ENCODE results near the gene KRT17. TPM values are rescaled to one million over a fixed set of nuclear protein-coding genes. Genes with fewer than 3 reads are reported as not detected.
"Not testable (repeated sequence)": the region's sequence is repeated elsewhere in the genome, so short reads cannot be mapped to it uniquely, and the experiment has no call there.

KRT17 gene
- total RNA-seq, 1 donor, result 14.7 TPM

- no peak for DNase-seq (ENCODE audit: low read depth)
- TF ChIP-seq, protein P1, sequence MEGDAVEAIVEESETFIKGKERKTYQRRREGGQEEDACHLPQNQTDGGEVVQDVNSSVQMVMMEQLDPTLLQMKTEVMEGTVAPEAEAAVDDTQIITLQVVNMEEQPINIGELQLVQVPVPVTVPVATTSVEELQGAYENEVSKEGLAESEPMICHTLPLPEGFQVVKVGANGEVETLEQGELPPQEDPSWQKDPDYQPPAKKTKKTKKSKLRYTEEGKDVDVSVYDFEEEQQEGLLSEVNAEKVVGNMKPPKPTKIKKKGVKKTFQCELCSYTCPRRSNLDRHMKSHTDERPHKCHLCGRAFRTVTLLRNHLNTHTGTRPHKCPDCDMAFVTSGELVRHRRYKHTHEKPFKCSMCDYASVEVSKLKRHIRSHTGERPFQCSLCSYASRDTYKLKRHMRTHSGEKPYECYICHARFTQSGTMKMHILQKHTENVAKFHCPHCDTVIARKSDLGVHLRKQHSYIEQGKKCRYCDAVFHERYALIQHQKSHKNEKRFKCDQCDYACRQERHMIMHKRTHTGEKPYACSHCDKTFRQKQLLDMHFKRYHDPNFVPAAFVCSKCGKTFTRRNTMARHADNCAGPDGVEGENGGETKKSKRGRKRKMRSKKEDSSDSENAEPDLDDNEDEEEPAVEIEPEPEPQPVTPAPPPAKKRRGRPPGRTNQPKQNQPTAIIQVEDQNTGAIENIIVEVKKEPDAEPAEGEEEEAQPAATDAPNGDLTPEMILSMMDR (IDR thresholded peaks at IDR 0.05; ENCODE audit: insufficient read depth, low read depth, low read length), result no peak
- H3K4me3 ChIP-seq (ENCODE audit: low read depth, low read length), result no peak overlapping the region
These were observed 36.1 kb downstream of the KRT17 start for GRCh38 chr17:41588126-41588810.

GRCh38 chr17:41586863-41587495 is 37.4 kb downstream of the KRT17 start, which contains the start of gene KRT14:
KRT14 (minus strand) TSS chr17:41586895; CDS start chr17:41586834, 61 bp downstream.
- DNase-seq (ENCODE audit: low read depth), result no peak
- TF ChIP-seq, protein P1 (IDR thresholded peaks at IDR 0.05; ENCODE audit: insufficient read depth, low read depth, low read length), result no peak
- no peak within 1 kb of the TSS for H3K4me3 ChIP-seq (ENCODE audit: low read depth, low read length)

DNA sequence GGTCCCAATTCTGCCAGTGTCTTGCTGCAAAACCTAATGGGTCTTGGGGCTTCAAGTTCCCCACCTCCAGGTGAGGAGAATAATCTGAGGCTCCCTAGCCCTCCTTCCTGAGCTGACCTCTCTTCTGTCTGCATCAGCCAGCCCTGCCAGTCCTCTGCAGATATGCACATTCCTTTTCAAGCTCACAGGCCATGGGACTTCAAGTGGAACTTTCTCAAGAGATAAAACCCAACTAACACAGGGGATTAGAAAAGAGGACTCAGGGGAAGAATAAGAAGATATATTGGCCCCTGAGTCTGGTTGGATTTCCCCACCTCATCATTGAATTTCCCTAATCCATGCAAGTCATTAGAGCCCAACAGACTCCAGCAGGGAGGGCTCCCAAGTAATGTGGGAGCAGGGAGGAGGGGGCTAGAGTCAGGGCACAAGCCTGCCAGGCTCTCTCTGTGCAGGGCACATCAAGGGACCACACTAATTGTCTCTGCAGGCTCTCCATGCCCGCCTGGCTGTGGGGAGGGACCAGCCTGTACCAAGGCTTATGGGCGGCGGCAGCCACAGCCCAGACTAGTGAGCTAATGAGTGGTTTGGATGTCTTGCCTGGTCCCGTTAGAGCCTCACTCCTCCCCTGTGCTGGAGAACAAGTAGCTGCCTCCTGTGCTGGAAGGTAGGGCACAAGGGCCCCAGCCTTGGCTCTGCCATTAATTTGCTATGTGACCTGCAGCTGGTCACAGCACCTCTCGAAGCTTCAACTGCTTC is 38.9 kb downstream of the KRT17 start:
- no peak overlapping the region for H3K4me3 ChIP-seq (ENCODE audit: low read depth, low read length)
- DNase-seq (ENCODE audit: low read depth), result no peak
- TF ChIP-seq, protein P1 (IDR thresholded peaks at IDR 0.05; ENCODE audit: insufficient read depth, low read depth, low read length), result no peak

DNA sequence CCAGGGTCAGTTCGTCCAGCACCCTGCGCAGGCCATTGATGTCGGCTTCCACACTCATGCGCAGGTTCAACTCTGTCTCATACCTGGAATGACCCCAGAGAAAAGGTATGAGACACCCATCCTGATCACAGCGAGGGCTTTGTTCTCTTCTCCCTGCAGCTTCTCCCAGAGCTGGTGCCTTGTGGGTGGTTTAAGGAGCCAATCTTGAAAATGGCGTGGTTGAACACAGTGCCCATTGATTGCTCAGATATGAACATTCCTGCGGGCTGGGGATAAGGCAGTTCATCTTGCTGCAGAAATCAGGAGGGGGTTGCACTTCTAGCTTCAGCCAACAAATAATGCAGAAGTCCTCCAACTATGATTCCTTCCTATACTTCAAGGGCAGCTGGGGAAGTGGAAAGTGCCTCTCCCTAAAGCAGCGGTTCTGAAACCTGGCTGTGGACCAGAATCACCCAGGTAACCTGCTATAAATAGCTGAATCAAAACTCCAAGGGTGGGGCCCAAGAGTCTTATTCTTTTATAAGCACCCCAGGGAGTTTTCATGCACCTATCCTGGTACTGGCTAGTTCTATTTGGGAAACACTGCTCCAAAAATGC is 39.9 kb downstream of the KRT17 start:
- DNase-seq (ENCODE audit: low read depth); H3K4me3 ChIP-seq (ENCODE audit: low read depth, low read length): not testable (repeated sequence)

DNA sequence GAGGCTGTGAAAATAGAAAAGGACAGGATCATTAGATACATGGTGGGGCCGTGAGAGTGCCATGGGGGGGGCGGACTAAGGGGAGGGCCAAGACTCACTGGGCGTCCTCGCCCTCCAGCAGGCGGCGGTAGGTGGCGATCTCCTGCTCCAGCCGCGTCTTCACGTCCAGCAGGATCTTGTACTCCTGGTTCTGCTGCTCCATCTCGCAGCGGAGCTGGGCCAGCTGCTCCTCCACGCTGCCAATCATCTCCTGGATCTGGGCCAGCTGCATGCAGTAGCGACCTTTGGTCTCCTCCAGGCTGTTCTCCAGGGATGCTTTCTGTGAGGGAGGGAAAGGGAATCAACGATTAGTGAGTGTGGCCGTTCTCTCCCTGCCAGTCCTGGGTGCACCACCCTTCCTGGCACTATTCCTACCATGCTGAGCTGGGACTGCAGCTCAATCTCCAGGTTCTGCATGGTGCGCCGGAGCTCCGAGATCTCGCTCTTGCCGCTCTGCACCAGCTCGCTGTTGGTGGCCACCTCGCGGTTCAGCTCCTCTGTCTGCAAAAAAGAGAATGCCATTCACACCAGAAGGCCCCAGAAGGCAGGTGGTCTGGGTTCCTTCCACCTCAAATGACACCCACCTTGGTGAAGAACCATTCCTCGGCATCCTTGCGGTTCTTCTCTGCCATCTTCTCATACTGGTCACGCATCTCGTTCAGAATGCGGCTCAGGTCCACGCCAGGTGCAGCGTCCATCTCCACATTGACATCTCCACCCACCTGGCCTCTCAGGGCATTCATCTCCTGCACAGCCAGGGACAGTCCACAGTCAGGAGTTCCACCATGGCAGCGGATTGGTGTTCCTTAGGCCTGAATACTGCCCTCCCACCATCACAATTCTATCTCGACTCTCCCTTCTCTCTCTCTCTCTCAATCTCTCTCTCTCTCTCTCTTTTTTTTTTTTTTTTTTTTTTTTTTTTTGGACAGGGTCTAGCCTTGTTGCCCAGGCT is 40.9 kb downstream of the KRT17 start:
- TF ChIP-seq, protein P1 (IDR thresholded peaks at IDR 0.05; ENCODE audit: insufficient read depth, low read depth, low read length), result no peak
- H3K4me3 ChIP-seq (ENCODE audit: low read depth, low read length), result no peak overlapping the region
- no peak for DNase-seq (ENCODE audit: low read depth)

GRCh38 chr17:41582061-41582968 is 42.1 kb downstream of the KRT17 start:
- H3K4me3 ChIP-seq (ENCODE audit: low read depth, low read length); DNase-seq (ENCODE audit: low read depth): not testable (repeated sequence)

All from fibroblast of villous mesenchyme (primary cell).